GM12872 (cell line): Measurements from ENCODE around the gene HECTD4.

Experiments used
- TF ChIP-seq, protein P1 (sequence below): IDR thresholded peaks from 3 replicates; pipeline ENCODE4 v1.5.1; 2011; ENCODE audit warnings: low read depth, mild to moderate bottlenecking, low read length, moderate library complexity; ENCODE audit not compliant: insufficient read depth

The HECTD4 gene

DNA sequence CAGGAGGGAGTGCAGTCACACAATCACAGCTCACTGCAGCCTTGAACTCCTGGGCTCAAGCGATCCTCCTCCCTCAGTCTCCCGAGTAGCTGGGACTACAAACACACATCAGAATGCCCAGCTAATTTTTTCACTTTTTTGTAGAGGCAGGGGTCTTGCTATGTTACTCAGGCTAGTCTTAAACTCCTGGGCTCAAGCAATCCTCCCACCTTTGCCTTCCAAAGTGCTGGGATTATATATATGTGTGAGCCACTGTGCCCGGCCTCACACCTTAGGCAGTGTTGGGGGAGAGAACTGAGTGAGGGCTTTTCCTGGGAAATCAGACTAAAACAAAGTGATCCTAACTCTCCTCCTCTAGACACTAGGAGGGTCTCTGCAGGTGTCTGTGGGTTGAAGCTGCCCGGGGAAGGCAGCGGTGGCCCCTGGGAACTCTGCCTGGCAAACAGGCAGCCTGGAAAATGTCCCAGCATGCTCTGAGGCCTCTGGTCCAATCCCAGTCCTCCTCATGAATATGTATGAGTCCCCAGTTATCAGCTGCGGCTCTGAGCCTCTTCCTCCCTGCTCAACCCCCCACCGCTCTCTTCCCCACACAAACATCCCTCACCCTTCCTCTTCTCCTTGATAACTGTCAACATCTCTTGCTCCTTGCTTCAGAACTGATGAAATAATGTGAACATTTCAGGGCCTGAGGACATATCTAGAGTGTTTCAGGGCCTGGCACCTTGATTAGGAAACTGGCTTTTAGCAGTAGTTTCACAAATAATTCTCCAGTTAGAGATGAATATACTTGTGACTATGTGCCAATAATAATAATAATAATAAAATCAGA, 265.8 kb downstream of the HECTD4 start:
- TF ChIP-seq, protein P1, sequence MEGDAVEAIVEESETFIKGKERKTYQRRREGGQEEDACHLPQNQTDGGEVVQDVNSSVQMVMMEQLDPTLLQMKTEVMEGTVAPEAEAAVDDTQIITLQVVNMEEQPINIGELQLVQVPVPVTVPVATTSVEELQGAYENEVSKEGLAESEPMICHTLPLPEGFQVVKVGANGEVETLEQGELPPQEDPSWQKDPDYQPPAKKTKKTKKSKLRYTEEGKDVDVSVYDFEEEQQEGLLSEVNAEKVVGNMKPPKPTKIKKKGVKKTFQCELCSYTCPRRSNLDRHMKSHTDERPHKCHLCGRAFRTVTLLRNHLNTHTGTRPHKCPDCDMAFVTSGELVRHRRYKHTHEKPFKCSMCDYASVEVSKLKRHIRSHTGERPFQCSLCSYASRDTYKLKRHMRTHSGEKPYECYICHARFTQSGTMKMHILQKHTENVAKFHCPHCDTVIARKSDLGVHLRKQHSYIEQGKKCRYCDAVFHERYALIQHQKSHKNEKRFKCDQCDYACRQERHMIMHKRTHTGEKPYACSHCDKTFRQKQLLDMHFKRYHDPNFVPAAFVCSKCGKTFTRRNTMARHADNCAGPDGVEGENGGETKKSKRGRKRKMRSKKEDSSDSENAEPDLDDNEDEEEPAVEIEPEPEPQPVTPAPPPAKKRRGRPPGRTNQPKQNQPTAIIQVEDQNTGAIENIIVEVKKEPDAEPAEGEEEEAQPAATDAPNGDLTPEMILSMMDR = no peak

DNA sequence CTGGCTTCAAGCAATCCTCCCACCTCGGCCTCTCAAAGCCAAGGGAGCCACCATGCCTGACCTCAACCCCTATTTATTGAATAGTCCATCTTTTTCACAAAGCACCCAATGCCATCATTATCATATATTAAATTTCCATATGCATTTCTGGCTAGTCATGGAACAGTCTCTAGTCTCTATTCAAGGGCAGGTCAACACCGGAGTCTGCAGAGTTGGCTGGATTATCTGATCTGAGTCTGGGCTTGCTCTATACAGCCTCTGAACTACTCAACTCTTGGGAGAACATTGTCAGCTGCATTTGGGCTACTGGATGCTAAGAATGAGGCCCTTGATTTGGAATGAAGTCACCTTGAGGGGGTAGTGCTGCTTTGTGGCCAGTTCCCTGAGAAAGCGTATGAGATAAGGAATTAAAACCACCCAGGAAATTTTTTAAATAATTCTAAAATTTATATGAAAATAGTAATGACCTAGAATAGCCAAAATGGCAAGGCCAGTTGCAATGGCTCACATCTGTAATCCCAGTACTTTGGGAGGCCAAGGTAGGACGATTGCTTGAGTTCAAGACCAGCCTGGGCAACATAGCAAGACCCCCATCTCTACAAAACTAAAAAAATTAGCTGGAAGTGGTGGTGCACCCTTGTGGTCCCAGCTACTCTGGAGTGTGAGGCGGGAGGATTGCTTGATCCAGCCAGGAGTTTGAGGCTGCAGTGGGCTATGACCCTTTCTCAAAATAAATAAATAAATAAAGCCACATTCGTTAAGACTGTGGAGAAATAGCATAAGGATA, 266.8 kb downstream of the HECTD4 start:
- TF ChIP-seq, protein P1 = no peak

DNA sequence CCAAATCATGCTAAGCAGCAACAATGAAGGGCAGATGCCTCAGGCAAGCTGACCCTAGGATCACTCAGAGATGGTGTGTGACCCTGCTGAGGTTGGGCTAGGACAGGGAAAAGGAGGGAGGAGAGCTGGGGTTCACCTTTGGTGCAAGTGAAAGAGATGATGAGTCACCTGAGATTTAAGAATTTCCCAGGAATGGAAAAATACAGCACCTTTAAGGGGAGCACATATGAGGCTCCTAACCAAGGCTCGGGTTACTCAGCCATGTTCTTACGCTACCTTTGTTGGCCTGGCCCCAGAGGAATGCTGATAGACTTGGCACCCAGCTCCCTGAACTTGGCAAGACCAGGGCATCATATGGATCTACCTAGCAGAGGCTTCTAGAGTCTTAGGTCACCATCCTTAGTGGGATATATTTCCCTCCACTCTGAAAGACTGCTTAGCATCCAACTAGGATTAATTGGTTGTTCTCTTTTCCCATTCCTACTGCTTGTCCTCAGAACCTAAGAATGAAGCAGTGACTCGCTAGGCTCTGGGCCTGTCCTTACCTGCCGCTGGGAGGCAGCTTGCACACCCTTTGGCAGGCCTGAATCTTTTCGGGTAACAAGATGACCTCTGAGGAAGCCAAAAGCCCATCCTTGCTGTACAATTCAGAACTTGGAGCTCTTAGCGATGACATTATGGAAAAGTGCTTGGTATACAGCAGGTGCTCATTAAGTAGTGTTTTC, 269.7 kb downstream of the HECTD4 start:
- TF ChIP-seq, protein P1 = no peak

DNA sequence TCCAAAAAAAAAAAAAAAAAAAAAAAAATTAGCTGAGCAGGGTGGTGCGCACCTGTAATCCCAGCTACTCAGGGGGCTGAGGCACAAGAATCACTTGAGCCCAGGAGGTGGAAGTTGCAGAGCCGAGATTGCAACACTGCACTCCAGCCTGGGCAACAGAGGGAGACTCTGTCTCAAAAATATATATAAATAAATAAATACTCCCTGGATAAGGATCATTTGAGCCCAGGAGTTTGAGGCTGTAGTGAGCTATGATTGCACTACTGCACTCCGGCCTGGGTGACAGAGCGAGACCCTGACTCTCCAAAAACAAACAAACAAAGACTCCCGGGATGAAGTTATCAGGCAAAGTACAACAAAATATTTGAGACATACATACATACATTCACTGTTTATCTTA, 270.3 kb downstream of the HECTD4 start:
- TF ChIP-seq, protein P1 = no peak
